HEK293 (cell line): Measurements from ENCODE around the gene ZNF276.

Experiments
- CTCF ChIP-seq: fragments of 450-650 bp; formaldehyde crosslinking; IDR thresholded peaks from 2 replicates; pipeline ENCODE4 v1.5.1; 2016; ENCODE audit warnings: missing biosample characterization, missing genetic modification characterization
- GLI4 ChIP-seq: fragments of 450-650 bp; formaldehyde crosslinking; IDR thresholded peaks from 2 replicates; pipeline ENCODE4 v1.5.1; 2016; ENCODE audit warnings: missing biosample characterization, missing genetic modification characterization
- KLF9 ChIP-seq: fragments of 450-650 bp; formaldehyde crosslinking; IDR thresholded peaks from 2 replicates; pipeline ENCODE4 v1.5.1; 2016; ENCODE audit warnings: missing biosample characterization, missing genetic modification characterization, low read depth
- PRDM10 ChIP-seq: fragments of 450-650 bp; formaldehyde crosslinking; IDR thresholded peaks from 2 replicates; pipeline ENCODE4 v1.5.1; 2016; ENCODE audit warnings: missing biosample characterization, missing genetic modification characterization
- REST ChIP-seq: fragments of 450-650 bp; formaldehyde crosslinking; IDR thresholded peaks from 2 replicates; pipeline ENCODE4 v1.5.1; 2016; ENCODE audit warnings: missing biosample characterization, missing genetic modification characterization
- TSHZ1 ChIP-seq: fragments of 450-650 bp; formaldehyde crosslinking; IDR thresholded peaks from 2 replicates; pipeline ENCODE4 v1.5.1; 2016; ENCODE audit warnings: missing biosample characterization, missing genetic modification characterization, borderline replicate concordance
- ZBTB8A ChIP-seq: fragments of 450-650 bp; formaldehyde crosslinking; IDR thresholded peaks from 2 replicates; pipeline ENCODE4 v1.5.1; 2016; ENCODE audit warnings: missing biosample characterization, missing genetic modification characterization
- ZNF114 ChIP-seq: fragments of 450-650 bp; formaldehyde crosslinking; IDR thresholded peaks from 2 replicates; pipeline ENCODE4 v1.5.0; 2017; ENCODE audit warnings: missing biosample characterization, missing genetic modification characterization
- ZNF184 ChIP-seq: fragments of 450-650 bp; IDR thresholded peaks from 2 replicates; pipeline ENCODE4 v1.5.1; 2018; ENCODE audit warnings: missing biosample characterization, mild to moderate bottlenecking, missing genetic modification characterization
- ZNF274 ChIP-seq, 2 experiments: fragments of 200-500 bp in 1 of 2; fragments of 450-650 bp in 1 of 2; sonication (Bioruptor generic) in 1 of 2; formaldehyde crosslinking in 1 of 2; IDR thresholded peaks; 2 replicates each; pipeline versions ENCODE4 v1.5.1 to v1.6.1; 2014 to 2016; ENCODE audit warnings: borderline replicate concordance in 1 of 2, inconsistent platforms in 1 of 2, low read length in 1 of 2, missing biosample characterization in 1 of 2, missing genetic modification characterization in 1 of 2
- ZNF302 ChIP-seq: fragments of 450-650 bp; formaldehyde crosslinking; IDR thresholded peaks from 2 replicates; pipeline ENCODE4 v1.5.1; 2016; ENCODE audit warnings: missing biosample characterization, missing genetic modification characterization, low read depth
- ZNF654 ChIP-seq: fragments of 450-650 bp; formaldehyde crosslinking; IDR thresholded peaks from 2 replicates; pipeline ENCODE4 v1.5.1; 2016; ENCODE audit warnings: low read depth, missing biosample characterization, missing genetic modification characterization

- TF ChIP-seq ZNF654 (tag by site-specific recombination) (no peak), ZNF274 (IDR thresholded peaks at IDR 0.05; ENCODE audit: low read length) (no peak), ZNF274 (tag by site-specific recombination; IDR thresholded peaks at IDR 0.05; ENCODE audit: borderline replicate concordance) (no peak), CTCF (tag by site-specific recombination) (no peak), ZNF114 (tag by site-specific recombination) (no peak), ZBTB8A (no peak), ZNF184 (no peak), TSHZ1 (no peak), KLF9 (tag by site-specific recombination) (no peak), ZNF302 (no peak), PRDM10 (tag by site-specific recombination) (no peak), GLI4 (tag by site-specific recombination) (no peak), REST (tag by site-specific recombination) (no peak)
Observed at GRCh38 chr16:89690392-89690901, 30.9 kb upstream of the ZNF276 start.
